MCF 10A (cell line): Measurements from ENCODE around the gene HOXB7. TPM values are rescaled to one million over a fixed set of nuclear protein-coding genes. Genes with fewer than 3 reads are reported as not detected.

Experiments used
- BruUV-seq: library from RNA; stranded (reverse); fragments of 400-500 nt; replicated peaks from 2 replicates; lab custom pipeline; 2021; lab: Mats Ljungman, UMichigan
- CTCF ChIA-PET: fragments of 300-600 bp; sonication (Branson Sonifier 250); formaldehyde crosslinking; extraction: SDS; loops from one replicate; lab custom pipeline; 2021; ENCODE audit warnings: antibody characterized with exemption, inconsistent platforms; lab: Yijun Ruan, JAX
- POLR2A ChIA-PET: fragments of 300-600, 350-650 bp; sonication (Branson Sonifier 250); formaldehyde crosslinking; extraction: SDS; loops from one replicate; lab custom pipeline; 2020; ENCODE audit warnings: antibody characterized with exemption, inconsistent platforms; lab: Yijun Ruan, JAX
- DNase-seq: peaks from one replicate; pipeline ENCODE4 v3.0.0-alpha.2; 2018; ENCODE audit not compliant: unreplicated experiment
- H3K27ac Mint-ChIP-seq: one replicate; pipeline ENCODE4 v1.8.0; 2022; ENCODE audit warnings: mild to moderate bottlenecking, low read depth, mixed read lengths; ENCODE audit not compliant: unreplicated experiment
- H3K27me3 Mint-ChIP-seq: one replicate; pipeline ENCODE4 v1.8.0; 2022; ENCODE audit warnings: mixed read lengths; ENCODE audit not compliant: insufficient read depth, unreplicated experiment
- H3K36me3 Mint-ChIP-seq: one replicate; pipeline ENCODE4 v1.8.0; 2022; ENCODE audit warnings: mild to moderate bottlenecking, moderate library complexity, mixed read lengths; ENCODE audit not compliant: insufficient read depth, unreplicated experiment
- H3K4me1 Mint-ChIP-seq: one replicate; pipeline ENCODE4 v1.8.0; 2022; ENCODE audit warnings: mixed read lengths; ENCODE audit not compliant: insufficient read depth, unreplicated experiment
- H3K4me3 Mint-ChIP-seq: one replicate; pipeline ENCODE4 v1.8.0; 2022; ENCODE audit warnings: mild to moderate bottlenecking, moderate library complexity, mixed read lengths; ENCODE audit not compliant: unreplicated experiment
- H3K9me3 Mint-ChIP-seq: one replicate; pipeline ENCODE4 v1.8.0; 2022; ENCODE audit warnings: mixed read lengths; ENCODE audit not compliant: unreplicated experiment
- CTCF ChIP-seq: fragments of 200-600 bp; IDR thresholded peaks from one replicate; pipeline ENCODE4 v1.8.0; 2022; ENCODE audit warnings: antibody characterized with exemption, mild to moderate bottlenecking; ENCODE audit not compliant: unreplicated experiment
- intact Hi-C: fragments of 100-400 bp; cut with micrococcal nuclease; formaldehyde crosslinking; loops from 2 replicates; pipeline ENCODE4 v1.14.1; 2022
- total RNA-seq: library from RNA; stranded (reverse); gene quantifications from 2 replicates; pipeline ENCODE4 v1.2.3, GENCODE V29; 2022

HOXB7 gene
- total RNA-seq, 1 experiment from 2014 or later, result not detected

- POLR2A ChIA-PET, result no interaction called here
- no TSS peak for BruUV-seq
- no peak for DNase-seq
- H3K27me3 Mint-ChIP-seq, result peaks cover 62% of the 10 kb centered on the region
- H3K9me3 Mint-ChIP-seq, result no peaks in the 10 kb centered on the region
- H3K4me3 Mint-ChIP-seq, result no peak overlapping the region
- H3K27ac Mint-ChIP-seq, result no peak overlapping the region
- intact Hi-C loops, result no loop called here
- H3K36me3 Mint-ChIP-seq, result no peaks in the 10 kb centered on the region
- no peaks in the 10 kb centered on the region for H3K4me1 Mint-ChIP-seq
- CTCF ChIA-PET, result interaction anchor here (0.5 to 0.7 kb wide), 2 partner anchors 419 to 502 kb away, joined by 3 to 4 read pairs; no protein-coding TSS in a partner anchor
- TF ChIP-seq CTCF, result no peak
These were observed 12.1 kb downstream of the HOXB7 start for GRCh38 chr17:48598736-48599135.

- POLR2A ChIA-PET, result no interaction called here
- H3K9me3 Mint-ChIP-seq, result no peaks in the 10 kb centered on the region
- peak overlapping the region; percentile 66 for H3K4me3 Mint-ChIP-seq
- TF ChIP-seq CTCF, result no peak
- DNase-seq, result peak; percentile 38
- no peaks in the 10 kb centered on the region for H3K4me1 Mint-ChIP-seq
- intact Hi-C loops, result no loop called here
- peaks cover 57% of the 10 kb centered on the region for H3K27me3 Mint-ChIP-seq
- CTCF ChIA-PET, result interaction anchor here (0.5 to 0.7 kb wide), 2 partner anchors 418 to 501 kb away, joined by 3 to 4 read pairs; no protein-coding TSS in a partner anchor
- BruUV-seq, result no TSS peak
- H3K27ac Mint-ChIP-seq, result peak overlapping the region; percentile 46
- H3K36me3 Mint-ChIP-seq, result no peaks in the 10 kb centered on the region
These were observed 12.8 kb downstream of the HOXB7 start for GRCh38 chr17:48597778-48598631.

GRCh38 chr17:48597528-48597777 is 13.4 kb downstream of the HOXB7 start:
- Mint-ChIP-seq H3K27me3 (peaks cover 56% of the 10 kb centered on the region), H3K4me3 (peak overlapping the region; percentile 66), H3K9me3 (no peaks in the 10 kb centered on the region), H3K27ac (peak overlapping the region; percentile 46), H3K4me1 (no peaks in the 10 kb centered on the region), H3K36me3 (no peaks in the 10 kb centered on the region)
- BruUV-seq, result no TSS peak
- ChIA-PET CTCF (interaction anchor here (0.7 kb wide), 1 partner anchor 205 kb away, joined by 3 read pairs; no protein-coding TSS in a partner anchor), POLR2A (no interaction called here)
- intact Hi-C loops, result no loop called here
- TF ChIP-seq CTCF, result no peak
- no peak for DNase-seq

GRCh38 chr17:48596735-48597527 is 13.9 kb downstream of the HOXB7 start:
- Mint-ChIP-seq H3K27me3 (peaks cover 50% of the 10 kb centered on the region), H3K27ac (peak overlapping the region; percentile 46), H3K4me3 (peak overlapping the region; percentile 66), H3K9me3 (no peaks in the 10 kb centered on the region), H3K4me1 (no peaks in the 10 kb centered on the region), H3K36me3 (no peaks in the 10 kb centered on the region)
- ChIA-PET POLR2A (no interaction called here), CTCF (interaction anchor here (0.7 to 0.8 kb wide), 2 partner anchors 118 to 205 kb away, joined by 3 to 4 read pairs; no protein-coding TSS in a partner anchor)
- DNase-seq, result no peak
- no peak for TF ChIP-seq CTCF
- intact Hi-C loops, result no loop called here
- BruUV-seq, result no TSS peak
